ENCODE measurements around the gene QSOX1.

DNA sequence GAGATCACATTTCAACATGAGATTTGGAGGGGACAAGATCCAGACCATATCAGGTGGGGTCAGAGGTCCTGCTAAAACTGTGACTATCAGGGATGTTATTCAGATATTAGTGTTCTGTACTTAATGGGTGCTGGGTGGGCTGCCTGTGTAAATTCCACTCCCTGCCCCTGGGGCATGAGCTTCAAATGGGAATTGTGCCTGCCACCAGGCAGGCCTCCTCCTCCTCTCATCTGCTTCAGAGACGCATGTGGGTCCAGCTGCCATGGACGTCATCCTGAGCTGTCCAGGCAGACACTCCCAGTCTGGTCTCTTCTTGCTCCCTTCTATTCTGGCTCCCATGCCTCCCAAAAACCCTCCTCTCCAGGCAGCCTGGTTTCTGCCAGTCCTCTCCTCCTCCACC is 10.4 kb downstream of the QSOX1 start:
- TF ChIP-seq, protein P1, sequence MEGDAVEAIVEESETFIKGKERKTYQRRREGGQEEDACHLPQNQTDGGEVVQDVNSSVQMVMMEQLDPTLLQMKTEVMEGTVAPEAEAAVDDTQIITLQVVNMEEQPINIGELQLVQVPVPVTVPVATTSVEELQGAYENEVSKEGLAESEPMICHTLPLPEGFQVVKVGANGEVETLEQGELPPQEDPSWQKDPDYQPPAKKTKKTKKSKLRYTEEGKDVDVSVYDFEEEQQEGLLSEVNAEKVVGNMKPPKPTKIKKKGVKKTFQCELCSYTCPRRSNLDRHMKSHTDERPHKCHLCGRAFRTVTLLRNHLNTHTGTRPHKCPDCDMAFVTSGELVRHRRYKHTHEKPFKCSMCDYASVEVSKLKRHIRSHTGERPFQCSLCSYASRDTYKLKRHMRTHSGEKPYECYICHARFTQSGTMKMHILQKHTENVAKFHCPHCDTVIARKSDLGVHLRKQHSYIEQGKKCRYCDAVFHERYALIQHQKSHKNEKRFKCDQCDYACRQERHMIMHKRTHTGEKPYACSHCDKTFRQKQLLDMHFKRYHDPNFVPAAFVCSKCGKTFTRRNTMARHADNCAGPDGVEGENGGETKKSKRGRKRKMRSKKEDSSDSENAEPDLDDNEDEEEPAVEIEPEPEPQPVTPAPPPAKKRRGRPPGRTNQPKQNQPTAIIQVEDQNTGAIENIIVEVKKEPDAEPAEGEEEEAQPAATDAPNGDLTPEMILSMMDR (conservative IDR thresholded peaks at IDR 0.05; ENCODE audit: low read depth, low read length) = no peak
- TF ChIP-seq EZH2phosphoT487 (IDR thresholded peaks at IDR 0.05; ENCODE audit: borderline replicate concordance, low read length) = no peak

All from PC-3 (cell line).